ENCODE measurements around the gene TMEM245. TPM values are rescaled to one million over a fixed set of nuclear protein-coding genes. Genes with fewer than 3 reads are reported as not detected.

The TMEM245 gene
- total and polyA plus RNA-seq, 7 donors = 6.0 to 77.8 (median 43.5) TPM

DNA sequence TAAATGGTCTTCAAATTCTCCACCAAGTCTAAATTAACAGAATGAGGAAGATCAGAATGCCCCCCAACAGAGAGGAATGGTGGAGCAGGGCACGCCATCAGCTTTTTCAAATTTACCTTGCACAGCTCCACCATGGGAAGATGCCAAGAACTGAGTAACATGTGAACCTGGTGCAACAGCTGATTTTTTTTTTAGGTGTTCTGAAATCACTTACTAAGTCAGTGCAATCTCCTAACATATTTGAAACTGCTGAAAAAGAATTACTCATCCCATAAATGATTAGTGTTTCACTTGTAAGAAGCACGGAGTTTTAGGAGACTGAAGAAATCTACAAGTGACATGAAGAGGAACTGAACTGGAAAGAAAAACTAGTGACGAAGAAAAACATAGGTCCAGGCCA, 5.1 kb downstream of the TMEM245 start:
- TF ChIP-seq, protein P1, sequence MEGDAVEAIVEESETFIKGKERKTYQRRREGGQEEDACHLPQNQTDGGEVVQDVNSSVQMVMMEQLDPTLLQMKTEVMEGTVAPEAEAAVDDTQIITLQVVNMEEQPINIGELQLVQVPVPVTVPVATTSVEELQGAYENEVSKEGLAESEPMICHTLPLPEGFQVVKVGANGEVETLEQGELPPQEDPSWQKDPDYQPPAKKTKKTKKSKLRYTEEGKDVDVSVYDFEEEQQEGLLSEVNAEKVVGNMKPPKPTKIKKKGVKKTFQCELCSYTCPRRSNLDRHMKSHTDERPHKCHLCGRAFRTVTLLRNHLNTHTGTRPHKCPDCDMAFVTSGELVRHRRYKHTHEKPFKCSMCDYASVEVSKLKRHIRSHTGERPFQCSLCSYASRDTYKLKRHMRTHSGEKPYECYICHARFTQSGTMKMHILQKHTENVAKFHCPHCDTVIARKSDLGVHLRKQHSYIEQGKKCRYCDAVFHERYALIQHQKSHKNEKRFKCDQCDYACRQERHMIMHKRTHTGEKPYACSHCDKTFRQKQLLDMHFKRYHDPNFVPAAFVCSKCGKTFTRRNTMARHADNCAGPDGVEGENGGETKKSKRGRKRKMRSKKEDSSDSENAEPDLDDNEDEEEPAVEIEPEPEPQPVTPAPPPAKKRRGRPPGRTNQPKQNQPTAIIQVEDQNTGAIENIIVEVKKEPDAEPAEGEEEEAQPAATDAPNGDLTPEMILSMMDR (IDR thresholded peaks at IDR 0.05) = no peak
- WGBS, 3 donors = 43 to 62% (median 44%) methylated on average over 3 of the region's 3 CpGs
- ATAC-seq (peak; percentile 19 to 54 (median 34)), DNase-seq (no peak)
- no peaks in the 10 kb centered on the region for H3K36me3 ChIP-seq (ENCODE audit: insufficient read depth in 1 of 2, low read depth in 1 of 2)
- H3K4me1 ChIP-seq = peaks cover 80% of the 10 kb centered on the region
- H3K27me3 ChIP-seq (ENCODE audit: insufficient read depth in 3 of 3, low read length in 2 of 3) = no peaks in the 10 kb centered on the region
- intact Hi-C loops (cut with DNase I) = no loop called here
- peak overlapping the region; percentile 74 for H3K27ac ChIP-seq
- H3K4me3 ChIP-seq = no peak overlapping the region
- H3K9me3 ChIP-seq = no peaks in the 10 kb centered on the region

DNA sequence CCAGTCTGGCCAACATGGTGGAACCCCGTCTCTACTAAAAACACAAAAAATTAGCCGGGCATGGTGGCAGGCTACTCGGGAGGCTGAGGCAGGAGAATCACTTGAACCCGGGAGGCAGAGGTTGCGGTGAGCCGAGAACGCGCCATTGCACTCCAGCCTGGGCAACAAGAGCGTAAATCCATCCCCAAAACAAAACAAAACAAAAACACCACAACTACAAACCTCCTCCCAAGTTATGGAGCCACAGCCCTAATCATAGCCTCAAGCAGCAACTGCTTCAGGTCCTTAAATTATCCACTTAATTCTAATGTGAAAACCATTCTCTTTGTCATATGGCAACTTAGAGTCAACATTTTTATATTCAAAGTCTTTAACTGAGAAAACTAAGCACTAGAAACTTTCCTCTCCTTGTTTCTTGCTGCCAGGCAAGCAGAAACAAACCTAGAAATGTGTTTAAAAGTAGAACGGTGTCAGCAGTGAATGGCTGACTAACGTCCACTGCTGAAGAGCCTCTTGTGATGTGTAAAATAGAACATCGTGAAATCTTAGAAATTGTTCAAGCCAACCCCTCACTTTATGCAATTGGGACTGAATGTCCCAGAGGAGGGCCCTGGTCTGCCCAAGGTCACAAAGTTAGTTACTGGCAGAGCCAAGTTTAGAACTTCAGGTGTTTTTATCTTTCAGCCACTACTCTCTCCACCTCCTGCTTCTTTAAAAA, 5.7 kb downstream of the TMEM245 start:
- no peaks in the 10 kb centered on the region for H3K27me3 ChIP-seq (ENCODE audit: insufficient read depth in 3 of 3, low read length in 2 of 3)

DNA sequence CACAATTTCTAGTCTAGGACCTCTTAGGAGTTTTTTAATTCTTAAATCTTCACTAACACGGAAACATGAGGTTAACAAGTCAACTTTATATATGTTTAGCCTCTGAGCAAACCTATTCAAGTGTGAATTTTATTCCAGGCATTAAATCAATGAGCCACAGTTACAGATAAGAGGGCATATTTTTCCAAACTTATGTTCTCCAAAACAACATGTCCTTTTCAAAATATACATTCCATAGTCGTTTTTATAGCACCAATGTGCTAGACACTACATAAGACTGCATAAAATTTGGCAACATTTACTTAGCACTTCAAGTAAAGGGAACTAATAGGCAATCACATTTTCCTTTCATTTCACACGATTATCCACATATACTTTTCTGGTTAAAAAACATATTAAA, 6.5 kb downstream of the TMEM245 start:
- H3K27ac ChIP-seq = peak overlapping the region; percentile 74
- 41 to 60% (median 48%) methylated on average over 3 of the region's 3 CpGs for WGBS, 3 donors
- intact Hi-C loops (cut with DNase I) = no loop called here
- H3K4me1 ChIP-seq = peaks cover 94% of the 10 kb centered on the region
- no peak overlapping the region for H3K4me3 ChIP-seq
- TF ChIP-seq, protein P1 (IDR thresholded peaks at IDR 0.05) = no peak
- DNase-seq (no peak), ATAC-seq (no peak)
- H3K36me3 ChIP-seq (ENCODE audit: insufficient read depth in 1 of 2, low read depth in 1 of 2) = no peaks in the 10 kb centered on the region
- H3K27me3 ChIP-seq (ENCODE audit: insufficient read depth in 3 of 3, low read length in 2 of 3) = no peaks in the 10 kb centered on the region
- no peaks in the 10 kb centered on the region for H3K9me3 ChIP-seq

More for the DNA sequence above, 5.7 kb downstream of the TMEM245 start:
- DNase-seq = no peak
- 63 to 74% (median 66%) methylated on average over 12 of the region's 12 CpGs for WGBS, 3 donors
- no peaks in the 10 kb centered on the region for H3K36me3 ChIP-seq (ENCODE audit: insufficient read depth in 1 of 2, low read depth in 1 of 2)
- H3K4me1 ChIP-seq = peaks cover 87% of the 10 kb centered on the region
- ATAC-seq = peak in 3 of 4 donors; percentile 19 to 50 (median 26)
- intact Hi-C loops (cut with DNase I) = no loop called here
- H3K9me3 ChIP-seq = no peaks in the 10 kb centered on the region
- TF ChIP-seq, protein P1 (IDR thresholded peaks at IDR 0.05) = no peak
- H3K4me3 ChIP-seq = peak overlapping the region; percentile 29
- peak overlapping the region; percentile 74 for H3K27ac ChIP-seq

DNA sequence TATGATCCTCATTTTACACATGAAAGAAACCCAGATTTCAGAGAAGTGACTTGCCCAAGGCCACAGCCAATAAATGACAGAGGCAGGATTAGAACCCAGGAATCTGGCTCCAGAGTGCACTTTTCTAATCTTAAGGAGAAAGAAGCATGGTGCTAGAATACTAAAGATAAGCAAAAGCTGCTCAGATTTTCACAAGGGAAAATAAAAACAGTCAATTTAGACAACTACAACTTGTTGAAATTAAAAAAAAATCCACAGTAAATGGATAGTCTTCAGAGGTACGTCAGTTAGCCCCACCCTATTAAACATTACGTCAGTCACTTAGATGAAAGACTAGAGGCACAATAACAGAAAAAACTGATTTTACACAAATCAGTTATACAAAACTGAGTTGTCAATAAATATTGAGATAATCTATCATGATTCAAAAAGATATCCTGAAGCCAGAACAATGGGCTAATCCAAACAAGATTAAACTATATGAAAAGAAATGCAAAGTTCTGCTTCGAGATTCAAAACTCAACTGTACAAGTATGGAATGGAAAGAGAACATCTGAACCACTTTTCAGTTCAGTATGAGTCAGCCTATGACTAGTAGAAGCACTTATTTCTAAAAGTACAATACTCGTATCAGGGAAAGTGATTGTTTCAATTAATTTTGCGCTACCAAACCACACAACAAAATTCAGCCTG, 9.3 kb downstream of the TMEM245 start:
- TF ChIP-seq, protein P1 (IDR thresholded peaks at IDR 0.05) = no peak
- intact Hi-C loops (cut with DNase I) = no loop called here
- no peak for DNase-seq
- Histone ChIP-seq H3K4me1 (peaks cover 76% of the 10 kb centered on the region), H3K9me3 (no peaks in the 10 kb centered on the region), H3K27me3 (ENCODE audit: insufficient read depth in 3 of 3, low read length in 2 of 3) (no peaks in the 10 kb centered on the region), H3K4me3 (no peak overlapping the region), H3K36me3 (ENCODE audit: insufficient read depth in 1 of 2, low read depth in 1 of 2) (peaks cover 0 to 5% of the 10 kb centered on the region in 2 donors), H3K27ac (peak overlapping the region; percentile 64)
- ATAC-seq = peak in 1 of 4 donors; percentile 42
- WGBS, 3 donors = 36 to 48% (median 43%) methylated on average over 5 of the region's 5 CpGs

Data from psoas muscle (tissue), 8 donors.